BLaER1 treated with 17β-estradiol and CSF1 and Interleukin-3, amounts not matched to agents 10 nM and 100 nM (cell line): ENCODE data around the gene MGST2.

Experiments used
- H3K27ac ChIP-seq, 11 experiments: shearing (Covaris generic); formaldehyde crosslinking; 2 replicates each; pipeline ENCODE4 v1.8.1; 2022
- H3K27me3 ChIP-seq, 11 experiments: shearing (Covaris generic); formaldehyde crosslinking; 2 replicates each; pipeline ENCODE4 v1.8.1; 2022
- H3K36me3 ChIP-seq, 11 experiments: shearing (Covaris generic); formaldehyde crosslinking; 2 replicates each; pipeline ENCODE4 v1.8.1; 2022
- H3K4me1 ChIP-seq, 10 experiments: shearing (Covaris generic); formaldehyde crosslinking; 2 replicates each; pipeline ENCODE4 v1.8.1; 2022
- H3K4me2 ChIP-seq, 11 experiments: shearing (Covaris generic); formaldehyde crosslinking; 2 replicates each; pipeline ENCODE4 v1.8.1; 2022
- H3K4me3 ChIP-seq, 10 experiments: shearing (Covaris generic); formaldehyde crosslinking; 2 replicates each; pipeline ENCODE4 v1.8.1; 2022
- H3K9ac ChIP-seq, 11 experiments: shearing (Covaris generic); formaldehyde crosslinking; 2 replicates each; pipeline ENCODE4 v1.8.1; 2022
- H3K9me3 ChIP-seq, 11 experiments: shearing (Covaris generic); formaldehyde crosslinking; replicated peaks in 1 of 11; 2 replicates each; pipeline ENCODE4 v1.8.1; 2022
- H4K20me1 ChIP-seq, 11 experiments: shearing (Covaris generic); formaldehyde crosslinking; 2 replicates each; pipeline ENCODE4 v1.8.1; 2022
- Cebpa-rat ChIP-seq, 11 experiments: shearing (Covaris generic); IDR thresholded peaks; 2 replicates each; pipeline ENCODE4 v1.8.1; 2022

MGST2 gene

GRCh38 chr4:139700568-139700967 is 34.9 kb downstream of the MGST2 start:
- no peak overlapping the region for H3K27ac ChIP-seq
- peaks cover 0 to 18% (median 10%) of the 10 kb centered on the region in 11 experiments; a peak in 15 of 22 replicates for H3K9me3 ChIP-seq
- no peak for TF ChIP-seq Cebpa-rat (IDR thresholded peaks at IDR 0.05)
- H4K20me1 ChIP-seq: no peaks in the 10 kb centered on the region
- H3K36me3 ChIP-seq: peaks cover 0 to 9% (median 0%) of the 10 kb centered on the region in 11 experiments; a peak in 1 of 22 replicates
- H3K4me2 ChIP-seq: no peak overlapping the region
- no peak overlapping the region for H3K9ac ChIP-seq
- no peak overlapping the region for H3K4me3 ChIP-seq
- H3K4me1 ChIP-seq: no peaks in the 10 kb centered on the region
- H3K27me3 ChIP-seq: no peaks in the 10 kb centered on the region

DNA sequence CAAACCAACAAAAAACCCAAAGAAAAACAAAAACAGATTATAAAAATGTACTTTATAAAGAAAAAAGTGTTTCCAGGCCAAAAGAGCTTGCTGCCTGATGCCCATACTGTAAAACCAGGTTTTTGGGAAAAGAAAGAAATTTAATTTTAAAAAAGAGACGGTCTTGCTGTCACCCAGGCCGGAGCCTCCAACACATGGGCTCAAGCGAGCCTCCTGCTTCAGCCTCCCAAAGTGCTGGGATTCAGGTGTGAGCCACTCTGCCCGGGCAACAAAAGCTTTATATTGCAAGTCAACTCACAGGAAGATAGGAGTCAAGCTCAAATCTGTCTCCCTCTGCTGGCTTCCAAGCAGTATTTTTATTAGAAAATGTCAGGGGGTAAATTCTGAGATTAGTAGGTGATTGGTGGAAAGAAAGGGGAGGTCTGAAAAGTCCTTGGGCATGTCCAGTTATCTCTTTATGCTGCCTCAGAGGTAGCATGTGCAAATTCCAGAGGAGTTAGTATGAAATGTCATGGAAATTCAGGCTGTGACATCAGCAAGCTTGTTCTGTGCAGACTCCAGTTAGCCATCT is 39.4 kb downstream of the MGST2 start:
- Histone ChIP-seq H4K20me1 (no peaks in the 10 kb centered on the region), H3K4me1 (no peaks in the 10 kb centered on the region), H3K27me3 (no peaks in the 10 kb centered on the region), H3K4me3 (no peak overlapping the region), H3K27ac (no peak overlapping the region), H3K9me3 (peaks cover 5 to 14% (median 9%) of the 10 kb centered on the region in 11 experiments; a peak in 15 of 22 replicates), H3K9ac (no peak overlapping the region), H3K36me3 (peaks cover 0 to 5% (median 0%) of the 10 kb centered on the region in 11 experiments; a peak in 2 of 22 replicates), H3K4me2 (no peak overlapping the region)
- no peak for TF ChIP-seq Cebpa-rat (IDR thresholded peaks at IDR 0.05)

DNA sequence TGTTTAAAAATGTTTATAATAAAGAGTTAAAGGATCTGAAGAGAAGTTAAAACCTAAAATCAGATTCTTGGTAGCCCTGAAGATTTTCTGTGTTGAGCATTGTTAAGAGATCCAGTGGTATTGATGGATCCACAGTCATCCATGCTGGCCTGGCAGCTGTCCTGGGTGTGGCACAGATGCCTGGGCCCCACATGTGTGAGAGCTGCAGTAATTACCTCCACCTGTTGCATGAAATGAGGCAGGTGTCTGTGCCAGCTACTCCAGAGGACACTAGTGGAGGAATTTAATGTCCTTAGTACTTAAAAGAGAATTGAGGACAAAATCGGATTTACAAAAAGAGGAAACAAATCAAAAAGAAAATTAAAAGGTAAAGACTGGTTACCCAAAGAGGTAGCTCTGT is 44.0 kb downstream of the MGST2 start:
- TF ChIP-seq Cebpa-rat (IDR thresholded peaks at IDR 0.05): no peak
- Histone ChIP-seq H3K27ac (no peak overlapping the region), H3K4me3 (no peak overlapping the region), H3K9ac (no peak overlapping the region), H3K9me3 (peaks cover 5 to 14% (median 9%) of the 10 kb centered on the region in 11 experiments; a peak in 15 of 22 replicates), H3K27me3 (no peaks in the 10 kb centered on the region), H4K20me1 (no peaks in the 10 kb centered on the region), H3K4me2 (no peak overlapping the region), H3K36me3 (peaks cover 0 to 14% (median 0%) of the 10 kb centered on the region in 11 experiments; a peak in 3 of 22 replicates), H3K4me1 (no peaks in the 10 kb centered on the region)

DNA sequence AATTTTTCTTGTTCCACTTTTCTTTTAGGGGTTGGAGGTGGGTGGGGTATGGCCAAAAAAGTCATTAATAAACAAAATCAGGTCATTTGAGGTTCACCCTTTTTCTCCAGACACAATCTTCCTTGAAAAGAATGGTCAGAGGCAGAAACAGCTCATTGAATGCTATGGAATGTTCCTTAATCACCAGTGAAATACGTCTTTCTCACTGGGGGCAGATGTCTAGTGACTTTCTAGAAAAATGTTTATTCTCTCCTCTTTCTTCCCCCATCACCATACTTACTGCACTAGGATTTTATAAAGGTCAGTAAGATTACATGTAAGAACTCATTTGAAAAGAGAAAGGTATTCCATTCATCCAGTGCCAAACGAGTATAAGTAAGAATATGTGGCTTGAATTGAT is 44.5 kb downstream of the MGST2 start:
- H3K36me3 ChIP-seq: peaks cover 0 to 14% (median 0%) of the 10 kb centered on the region in 11 experiments; a peak in 4 of 22 replicates

DNA sequence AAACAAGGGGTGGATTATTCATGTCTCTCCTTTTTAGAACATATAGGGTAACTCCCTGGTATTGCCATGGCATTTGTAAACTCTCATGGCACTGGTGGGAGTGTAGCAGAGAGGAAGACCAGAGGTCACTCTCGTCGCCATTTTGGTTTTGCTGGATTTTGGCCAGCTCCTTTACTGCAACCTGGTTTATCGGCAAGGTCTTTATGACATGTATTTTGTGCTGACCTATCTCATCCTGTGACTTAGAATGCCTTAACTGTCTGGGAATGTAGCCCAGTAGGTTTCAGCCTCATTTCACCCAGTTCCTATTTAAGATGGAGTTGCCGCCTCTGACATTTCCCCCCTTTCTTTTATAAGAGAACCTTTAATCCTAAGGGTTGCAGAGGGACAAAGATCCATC is 45.8 kb downstream of the MGST2 start:
- H3K9me3 ChIP-seq: peaks cover 5 to 14% (median 7%) of the 10 kb centered on the region in 11 experiments; a peak in 14 of 22 replicates
- H3K36me3 ChIP-seq: peaks cover 0 to 23% (median 4%) of the 10 kb centered on the region in 11 experiments; a peak in 8 of 22 replicates
- no peaks in the 10 kb centered on the region for H3K27me3 ChIP-seq
- H3K4me1 ChIP-seq: no peaks in the 10 kb centered on the region
- no peak overlapping the region for H3K9ac ChIP-seq
- H4K20me1 ChIP-seq: 0 out of 22 replicates have a peak, but pooled peaks cover 0 to 6% (median 0%) of the 10 kb centered on the region in 11 experiments
- no peak overlapping the region for H3K4me2 ChIP-seq
- H3K27ac ChIP-seq: no peak overlapping the region
- TF ChIP-seq Cebpa-rat (IDR thresholded peaks at IDR 0.05): no peak
- H3K4me3 ChIP-seq: no peak overlapping the region

More for the DNA sequence above, 44.5 kb downstream of the MGST2 start:
- Histone ChIP-seq H3K4me1 (no peaks in the 10 kb centered on the region), H3K27ac (no peak overlapping the region), H4K20me1 (no peaks in the 10 kb centered on the region), H3K4me3 (no peak overlapping the region), H3K27me3 (no peaks in the 10 kb centered on the region), H3K9me3 (peaks cover 5 to 14% (median 8%) of the 10 kb centered on the region in 11 experiments; a peak in 15 of 22 replicates), H3K9ac (no peak overlapping the region), H3K4me2 (no peak overlapping the region)
- TF ChIP-seq Cebpa-rat (IDR thresholded peaks at IDR 0.05): no peak

- H3K27me3 ChIP-seq: no peaks in the 10 kb centered on the region
Measured at GRCh38 chr4:139712882-139713281, 47.3 kb downstream of the MGST2 start.

GRCh38 chr4:139715746-139716391 is 50.2 kb downstream of the MGST2 start:
- Histone ChIP-seq H3K4me2 (no peak overlapping the region), H3K27ac (no peak overlapping the region), H3K9ac (no peak overlapping the region), H3K9me3 (no peaks in the 10 kb centered on the region), H3K4me3 (no peak overlapping the region), H4K20me1 (peaks cover 0 to 10% (median 0%) of the 10 kb centered on the region in 11 experiments; a peak in 2 of 22 replicates), H3K27me3 (no peaks in the 10 kb centered on the region), H3K4me1 (no peaks in the 10 kb centered on the region), H3K36me3 (peaks cover 30 to 55% (median 38%) of the 10 kb centered on the region in 11 experiments)
- no peak for TF ChIP-seq Cebpa-rat (IDR thresholded peaks at IDR 0.05)

More at GRCh38 chr4:139712882-139713281, 47.3 kb downstream of the MGST2 start:
- Histone ChIP-seq H3K4me3 (no peak overlapping the region), H3K4me1 (no peaks in the 10 kb centered on the region), H3K9me3 (peaks cover 5 to 14% (median 7%) of the 10 kb centered on the region in 11 experiments; a peak in 14 of 22 replicates), H3K36me3 (peaks cover 1 to 33% (median 12%) of the 10 kb centered on the region in 11 experiments; a peak in 19 of 22 replicates), H3K27ac (no peak overlapping the region), H3K9ac (no peak overlapping the region), H4K20me1 (0 out of 22 replicates have a peak, but pooled peaks cover 0 to 6% (median 0%) of the 10 kb centered on the region in 11 experiments), H3K4me2 (no peak overlapping the region)
- no peak for TF ChIP-seq Cebpa-rat (IDR thresholded peaks at IDR 0.05)

DNA sequence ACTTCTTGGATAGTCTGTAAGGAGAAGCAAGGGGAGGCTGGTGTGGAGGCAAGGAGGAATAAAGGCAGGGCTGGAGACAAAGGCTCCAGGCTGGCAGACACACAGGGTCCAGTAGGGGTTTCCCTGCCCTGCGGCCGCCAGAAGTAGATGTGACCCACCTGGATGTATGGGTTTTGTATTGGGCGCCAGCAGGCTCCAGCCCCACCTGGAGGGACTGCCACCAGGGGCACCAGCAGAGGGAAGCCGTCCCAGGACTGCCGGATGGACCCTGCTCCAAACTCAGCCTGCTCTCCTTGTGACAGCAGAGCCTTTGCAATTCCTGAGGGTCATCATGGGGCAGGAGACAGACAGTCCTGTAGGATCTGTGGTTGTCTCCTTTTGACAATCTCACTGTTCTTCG is 52.7 kb downstream of the MGST2 start:
- no peak overlapping the region for H3K4me2 ChIP-seq
- peaks cover 33 to 72% (median 48%) of the 10 kb centered on the region in 11 experiments for H3K36me3 ChIP-seq
- peaks cover 0 to 10% (median 0%) of the 10 kb centered on the region in 11 experiments; a peak in 2 of 22 replicates for H4K20me1 ChIP-seq
- no peak overlapping the region for H3K4me3 ChIP-seq
- no peak overlapping the region for H3K9ac ChIP-seq
- H3K9me3 ChIP-seq: no peaks in the 10 kb centered on the region
- no peak for TF ChIP-seq Cebpa-rat (IDR thresholded peaks at IDR 0.05)
- H3K4me1 ChIP-seq: no peaks in the 10 kb centered on the region
- no peaks in the 10 kb centered on the region for H3K27me3 ChIP-seq
- H3K27ac ChIP-seq: no peak overlapping the region

DNA sequence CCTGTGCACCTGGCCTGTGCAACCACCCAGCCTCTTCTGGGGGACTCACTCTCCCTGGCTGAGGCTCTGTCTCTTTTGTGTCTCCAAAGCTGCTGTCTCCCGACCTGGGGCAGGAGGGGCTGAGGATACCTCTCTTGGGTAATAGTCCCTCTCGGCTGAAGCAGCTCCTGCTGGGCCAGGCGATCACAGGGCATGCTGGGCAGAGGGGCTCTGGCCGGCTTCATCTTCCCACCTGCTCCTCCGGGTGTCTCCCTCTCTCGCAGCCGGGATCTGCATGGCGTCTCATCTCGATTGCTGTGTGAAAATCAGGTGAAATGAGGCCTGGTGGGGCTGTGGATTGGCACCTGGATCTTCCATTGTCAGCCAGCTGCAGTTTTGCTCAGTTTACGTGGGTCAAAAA is 53.2 kb downstream of the MGST2 start:
- Histone ChIP-seq H3K9me3 (no peaks in the 10 kb centered on the region), H3K4me1 (no peaks in the 10 kb centered on the region), H3K36me3 (peaks cover 33 to 76% (median 53%) of the 10 kb centered on the region in 11 experiments), H4K20me1 (peaks cover 0 to 10% (median 0%) of the 10 kb centered on the region in 11 experiments; a peak in 2 of 22 replicates), H3K27ac (no peak overlapping the region), H3K27me3 (no peaks in the 10 kb centered on the region), H3K4me3 (no peak overlapping the region), H3K4me2 (no peak overlapping the region), H3K9ac (no peak overlapping the region)
- TF ChIP-seq Cebpa-rat (IDR thresholded peaks at IDR 0.05): no peak
